ENCODE measurements around the gene SEPTIN8. TPM values are rescaled to one million over a fixed set of nuclear protein-coding genes. Genes with fewer than 3 reads are reported as not detected.

Gene SEPTIN8
- total and polyA plus RNA-seq, 4 experiments from 2014 or later: 1.1 to 13.8 (median 8.0) TPM

GRCh38 chr5:132823481-132824050 lies 46.5 kb upstream of the SEPTIN8 start:
- Mint-ChIP-seq H3K4me3 (peak overlapping the region in 3 of 8 donors; percentile 25 to 71 (median 48)), H3K27me3 (peaks cover 30 to 37% of the 10 kb centered on the region in 2 donors), H3K36me3 (no peaks in the 10 kb centered on the region), H3K27ac (peak overlapping the region in 1 of 7 donors; percentile 37), H3K9me3 (no peaks in the 10 kb centered on the region), H3K4me1 (peaks cover 2 to 12% (median 7%) of the 10 kb centered on the region in 4 donors)
- H3K4me1 ChIP-seq (ENCODE audit: insufficient read depth, low read length): peaks cover 11% of the 10 kb centered on the region
- H3K36me3 ChIP-seq (ENCODE audit: insufficient read depth, low read length): no peaks in the 10 kb centered on the region
- POLR2A ChIA-PET (ENCODE audit: partially characterized antibody): interaction anchor here (0.7 to 1.0 kb wide), 3 partner anchors 9 to 86 kb away, joined by 3 read pairs; partner anchors contain the start of gene KIF3A
- no peak for DNase-seq
- no peaks in the 10 kb centered on the region for H3K9me3 ChIP-seq (ENCODE audit: control insufficient read depth in 1 of 2, low read length in 2 of 2)
- CTCF ChIA-PET (ENCODE audit: partially characterized antibody): interaction anchor here (1.7 kb wide), 1 partner anchor 77 kb away, joined by 4 read pairs; no protein-coding TSS in a partner anchor
- no peak overlapping the region for H3K27ac ChIP-seq (ENCODE audit: low read depth, low read length)
- intact Hi-C loops (cut with micrococcal nuclease): loop anchor here (10.0 kb wide), 1 partner anchor 529 kb away; the partner anchor contains the start of gene SLC22A4
- H3K4me3 ChIP-seq (ENCODE audit: low read length in 2 of 2): no peak overlapping the region
- peaks cover 20% of the 10 kb centered on the region for H3K27me3 ChIP-seq (ENCODE audit: insufficient read depth, low read length)

DNA sequence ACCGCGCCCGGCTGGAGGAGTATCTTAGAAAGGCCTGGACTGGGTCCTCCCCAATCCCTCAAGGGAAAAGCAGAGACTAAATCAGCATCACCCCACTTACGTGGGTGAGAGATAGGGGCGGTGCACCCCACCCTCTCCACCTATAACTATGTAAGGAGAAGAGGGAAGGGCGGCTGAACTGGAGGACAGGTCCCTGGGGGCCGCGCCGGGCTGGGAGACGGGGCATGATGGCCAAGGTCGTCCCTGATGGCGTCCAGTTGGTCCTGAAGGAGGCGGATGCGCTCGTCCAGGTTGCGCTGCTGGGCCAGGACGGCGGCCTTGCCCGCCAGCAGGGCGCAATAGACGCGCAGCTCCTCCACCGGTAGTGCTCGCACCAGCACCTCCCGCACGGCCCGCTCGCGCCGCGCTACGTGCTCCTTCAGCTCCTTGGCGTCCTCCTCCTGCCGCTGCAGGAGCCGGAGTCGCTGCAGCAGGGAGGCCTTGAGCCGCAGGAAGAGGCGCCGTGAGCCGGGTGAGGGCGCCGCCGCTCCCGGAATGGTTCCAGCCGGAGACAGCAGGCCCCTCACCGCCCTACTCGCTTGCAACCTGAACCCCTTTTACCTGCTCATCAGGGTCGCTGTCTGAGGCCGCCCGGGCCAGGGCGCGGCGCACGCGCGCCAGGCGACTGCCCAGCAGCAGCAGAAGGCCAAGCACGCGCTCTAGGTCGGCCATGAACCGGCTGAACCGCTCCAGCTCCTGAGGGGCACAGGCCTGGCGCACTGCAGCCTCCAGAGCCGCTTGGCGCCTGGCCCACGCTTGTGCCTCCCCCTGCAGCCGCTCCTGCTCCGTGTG lies 45.8 kb upstream of the SEPTIN8 start:
- H3K36me3 Mint-ChIP-seq: no peaks in the 10 kb centered on the region
- Histone ChIP-seq H3K27ac (ENCODE audit: low read depth, low read length) (no peak overlapping the region), H3K4me1 (ENCODE audit: insufficient read depth, low read length) (peaks cover 11% of the 10 kb centered on the region), H3K9me3 (ENCODE audit: control insufficient read depth in 1 of 2, low read length in 2 of 2) (no peaks in the 10 kb centered on the region), H3K36me3 (ENCODE audit: insufficient read depth, low read length) (no peaks in the 10 kb centered on the region), H3K27me3 (ENCODE audit: insufficient read depth, low read length) (peaks cover 20% of the 10 kb centered on the region), H3K4me3 (ENCODE audit: low read length in 2 of 2) (no peak overlapping the region)
- ChIA-PET POLR2A (ENCODE audit: partially characterized antibody) (interaction anchor here (1.0 kb wide), 1 partner anchor 85 kb away, joined by 3 read pairs; the partner anchor contains the start of gene KIF3A), CTCF (ENCODE audit: partially characterized antibody) (interaction anchor here (1.4 to 1.7 kb wide), 2 partner anchors 76 to 440 kb away, joined by 4 read pairs; no protein-coding TSS in a partner anchor)
- H3K27me3 Mint-ChIP-seq: peaks cover 27 to 32% of the 10 kb centered on the region in 2 donors
- no peak for DNase-seq
- H3K4me3 Mint-ChIP-seq: peak overlapping the region in 1 of 8 donors; percentile 20
- intact Hi-C loops (cut with micrococcal nuclease): loop anchor here (10.0 kb wide), 1 partner anchor 528 kb away; the partner anchor contains the start of gene SLC22A4
- H3K9me3 Mint-ChIP-seq: no peaks in the 10 kb centered on the region
- H3K27ac Mint-ChIP-seq: no peak overlapping the region
- H3K4me1 Mint-ChIP-seq: peaks cover 2 to 12% (median 7%) of the 10 kb centered on the region in 4 donors

DNA sequence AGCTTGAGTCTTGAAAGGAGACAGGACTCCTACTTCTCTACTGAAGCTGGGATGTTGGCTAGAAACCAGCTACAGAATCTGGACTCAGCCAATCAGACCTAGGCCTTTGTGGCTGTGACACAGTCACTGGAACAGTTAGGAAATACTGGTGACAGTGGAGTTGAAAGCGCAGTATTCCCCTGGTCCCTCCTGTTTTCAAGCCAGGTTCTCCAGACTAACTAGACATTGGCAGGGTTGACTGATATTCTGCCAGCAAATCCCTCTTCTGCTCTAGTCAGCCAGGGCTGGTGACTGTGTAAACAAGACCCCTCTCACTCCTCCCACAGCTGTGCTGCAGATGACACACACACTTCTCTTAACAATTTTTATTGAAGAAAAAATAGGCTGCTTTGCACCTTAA lies 44.8 kb upstream of the SEPTIN8 start:
- Mint-ChIP-seq H3K27me3 (peaks cover 20 to 24% of the 10 kb centered on the region in 2 donors), H3K4me1 (peaks cover 2 to 12% (median 7%) of the 10 kb centered on the region in 4 donors), H3K27ac (no peak overlapping the region), H3K36me3 (no peaks in the 10 kb centered on the region), H3K9me3 (no peaks in the 10 kb centered on the region), H3K4me3 (peak overlapping the region in 1 of 8 donors; percentile 43)
- H3K4me3 ChIP-seq (ENCODE audit: low read length in 2 of 2): no peak overlapping the region
- ChIA-PET POLR2A (ENCODE audit: partially characterized antibody) (no interaction called here), CTCF (ENCODE audit: partially characterized antibody) (interaction anchor here (0.7 to 3.4 kb wide), 10 partner anchors 7 to 548 kb away, joined by 3 to 47 read pairs (median 10); partner anchors contain the start of gene KIF3A)
- H3K36me3 ChIP-seq (ENCODE audit: insufficient read depth, low read length): no peaks in the 10 kb centered on the region
- H3K27ac ChIP-seq (ENCODE audit: low read depth, low read length): no peak overlapping the region
- intact Hi-C loops (cut with micrococcal nuclease): loop anchor here (2.0 to 10.0 kb wide), 4 partner anchors 75 to 527 kb away; partner anchors contain the start of genes CCNI2, KIF3A and SLC22A4
- DNase-seq: no peak
- H3K4me1 ChIP-seq (ENCODE audit: insufficient read depth, low read length): peaks cover 11% of the 10 kb centered on the region
- H3K27me3 ChIP-seq (ENCODE audit: insufficient read depth, low read length): peaks cover 20% of the 10 kb centered on the region
- no peaks in the 10 kb centered on the region for H3K9me3 ChIP-seq (ENCODE audit: control insufficient read depth in 1 of 2, low read length in 2 of 2)

GRCh38 chr5:132821350-132821749 lies 44.3 kb upstream of the SEPTIN8 start:
- POLR2A ChIA-PET (ENCODE audit: partially characterized antibody): interaction anchor here (2.7 kb wide), 1 partner anchor 74 kb away, joined by 10 read pairs; the partner anchor contains the start of gene CCNI2
- H3K4me1 Mint-ChIP-seq: peaks cover 2 to 12% (median 7%) of the 10 kb centered on the region in 4 donors
- intact Hi-C loops (cut with micrococcal nuclease): loop anchor here (2.0 to 10.0 kb wide), 4 partner anchors 75 to 527 kb away; partner anchors contain the start of genes CCNI2, KIF3A and SLC22A4
- H3K27ac Mint-ChIP-seq: no peak overlapping the region
- H3K27ac ChIP-seq (ENCODE audit: low read depth, low read length): no peak overlapping the region
- no peaks in the 10 kb centered on the region for H3K9me3 ChIP-seq (ENCODE audit: control insufficient read depth in 1 of 2, low read length in 2 of 2)
- H3K4me3 Mint-ChIP-seq: no peak overlapping the region
- H3K4me1 ChIP-seq (ENCODE audit: insufficient read depth, low read length): peaks cover 11% of the 10 kb centered on the region
- H3K36me3 ChIP-seq (ENCODE audit: insufficient read depth, low read length): no peaks in the 10 kb centered on the region
- no peak for DNase-seq
- H3K27me3 Mint-ChIP-seq: peaks cover 17 to 20% of the 10 kb centered on the region in 2 donors
- CTCF ChIA-PET (ENCODE audit: partially characterized antibody): interaction anchor here (0.7 to 3.4 kb wide), 13 partner anchors 8 to 548 kb away, joined by 3 to 47 read pairs (median 10); partner anchors contain the start of gene KIF3A
- H3K4me3 ChIP-seq (ENCODE audit: low read length in 2 of 2): no peak overlapping the region
- no peaks in the 10 kb centered on the region for H3K36me3 Mint-ChIP-seq
- no peaks in the 10 kb centered on the region for H3K9me3 Mint-ChIP-seq
- H3K27me3 ChIP-seq (ENCODE audit: insufficient read depth, low read length): peaks cover 19% of the 10 kb centered on the region

GRCh38 chr5:132820162-132820754 lies 43.2 kb upstream of the SEPTIN8 start:
- peaks cover 15% of the 10 kb centered on the region for H3K27me3 ChIP-seq (ENCODE audit: insufficient read depth, low read length)
- no peak overlapping the region for H3K27ac ChIP-seq (ENCODE audit: low read depth, low read length)
- H3K36me3 ChIP-seq (ENCODE audit: insufficient read depth, low read length): no peaks in the 10 kb centered on the region
- Mint-ChIP-seq H3K36me3 (no peaks in the 10 kb centered on the region), H3K27me3 (peaks cover 15 to 17% of the 10 kb centered on the region in 2 donors), H3K9me3 (no peaks in the 10 kb centered on the region), H3K4me1 (peaks cover 2 to 14% (median 7%) of the 10 kb centered on the region in 4 donors), H3K27ac (peak overlapping the region in 2 of 7 donors; percentile 3 to 51), H3K4me3 (peak overlapping the region in 5 of 8 donors; percentile 6 to 69 (median 49))
- no peaks in the 10 kb centered on the region for H3K9me3 ChIP-seq (ENCODE audit: control insufficient read depth in 1 of 2, low read length in 2 of 2)
- no peak overlapping the region for H3K4me3 ChIP-seq (ENCODE audit: low read length in 2 of 2)
- peak; percentile 78 to 84 (median 81) for DNase-seq
- intact Hi-C loops (cut with micrococcal nuclease): loop anchor here (1.0 to 10.0 kb wide), 6 partner anchors 73 to 525 kb away; partner anchors contain the start of genes CCNI2, KIF3A and SLC22A4
- POLR2A ChIA-PET (ENCODE audit: partially characterized antibody): interaction anchor here (0.6 to 2.7 kb wide), 5 partner anchors 9 to 263 kb away, joined by 3 to 10 read pairs (median 5); partner anchors contain the start of genes CCNI2 and KIF3A
- H3K4me1 ChIP-seq (ENCODE audit: insufficient read depth, low read length): peaks cover 11% of the 10 kb centered on the region
- CTCF ChIA-PET (ENCODE audit: partially characterized antibody): interaction anchor here (0.6 to 3.4 kb wide), 56 partner anchors 8 to 582 kb away, joined by 3 to 47 read pairs (median 4); partner anchors contain the start of genes CCNI2, KIF3A and SEPTIN8

- ChIA-PET CTCF (ENCODE audit: partially characterized antibody) (interaction anchor here (0.7 to 3.4 kb wide), 41 partner anchors 8 to 581 kb away, joined by 3 to 47 read pairs (median 4); partner anchors contain the start of genes CCNI2, KIF3A and SEPTIN8), POLR2A (ENCODE audit: partially characterized antibody) (interaction anchor here (1.8 to 2.7 kb wide), 3 partner anchors 10 to 82 kb away, joined by 5 to 10 read pairs (median 7); partner anchors contain the start of genes CCNI2 and KIF3A)
- intact Hi-C loops (cut with micrococcal nuclease): no loop called here
- H3K4me1 ChIP-seq (ENCODE audit: insufficient read depth, low read length): peaks cover 11% of the 10 kb centered on the region
- H3K36me3 ChIP-seq (ENCODE audit: insufficient read depth, low read length): no peaks in the 10 kb centered on the region
- H3K27me3 ChIP-seq (ENCODE audit: insufficient read depth, low read length): peaks cover 7% of the 10 kb centered on the region
- Mint-ChIP-seq H3K9me3 (no peaks in the 10 kb centered on the region), H3K27ac (no peak overlapping the region), H3K36me3 (no peaks in the 10 kb centered on the region), H3K4me3 (peak overlapping the region in 7 of 8 donors; percentile 40 to 76 (median 59)), H3K4me1 (peaks cover 2 to 17% (median 7%) of the 10 kb centered on the region in 4 donors), H3K27me3 (peaks cover 11 to 13% of the 10 kb centered on the region in 2 donors)
- no peak for DNase-seq
- H3K4me3 ChIP-seq (ENCODE audit: low read length in 2 of 2): no peak overlapping the region
- no peaks in the 10 kb centered on the region for H3K9me3 ChIP-seq (ENCODE audit: control insufficient read depth in 1 of 2, low read length in 2 of 2)
- no peak overlapping the region for H3K27ac ChIP-seq (ENCODE audit: low read depth, low read length)
These were observed 42.4 kb upstream of the SEPTIN8 start for GRCh38 chr5:132819468-132819867.

Measured in CD4-positive, alpha-beta memory T cell (primary cell).